Fibroblast of villous mesenchyme (primary cell): ENCODE measurements around the gene BMP8A. TPM values are rescaled to one million over a fixed set of nuclear protein-coding genes. Genes with fewer than 3 reads are reported as not detected.
A peak's percentile ranks its signal among the peaks of the same experiment; 100 is the strongest.
"Not testable (repeated sequence)": the region's sequence is repeated elsewhere in the genome, so short reads cannot be mapped to it uniquely, and the experiment has no call there.

Experiments
- DNase-seq: peaks from one replicate; pipeline ENCODE4 v3.0.0-alpha.2; 2010; ENCODE audit warnings: low read depth
- H3K4me3 ChIP-seq: 2 replicates; pipeline ENCODE4 v1.5.1; 2011; ENCODE audit warnings: low read depth, mild to moderate bottlenecking, low read length
- CTCF ChIP-seq: IDR thresholded peaks from 2 replicates; pipeline ENCODE4 v1.5.1; 2012; ENCODE audit warnings: low read depth, mild to moderate bottlenecking, low read length; ENCODE audit not compliant: insufficient read depth
- total RNA-seq: library from RNA; depleted of rRNA; stranded (reverse); fragments of >200 nt; gene quantifications from 2 replicates; pipeline ENCODE4 v1.2.3, GENCODE V29; 2012

BMP8A gene
- total RNA-seq, 1 donor, result 1.7 TPM

DNA sequence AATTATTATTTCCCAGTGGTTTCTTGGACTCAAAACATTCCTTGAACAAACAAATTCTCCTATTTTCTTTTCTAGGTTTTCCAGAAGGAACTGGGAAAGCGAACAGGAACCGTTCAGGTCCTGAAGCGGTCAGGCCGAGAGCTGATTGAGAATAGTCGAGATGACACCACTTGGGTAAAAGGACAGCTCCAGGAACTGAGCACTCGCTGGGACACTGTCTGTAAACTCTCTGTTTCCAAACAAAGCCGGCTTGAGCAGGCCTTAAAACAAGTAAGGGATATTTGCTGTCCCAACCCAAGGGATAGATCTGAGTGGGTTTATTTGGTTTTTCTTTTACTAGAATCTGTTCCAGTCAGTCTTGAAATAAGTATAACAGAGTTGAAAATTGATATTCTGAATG, 39.4 kb upstream of the BMP8A start:
- no peak for DNase-seq

DNA sequence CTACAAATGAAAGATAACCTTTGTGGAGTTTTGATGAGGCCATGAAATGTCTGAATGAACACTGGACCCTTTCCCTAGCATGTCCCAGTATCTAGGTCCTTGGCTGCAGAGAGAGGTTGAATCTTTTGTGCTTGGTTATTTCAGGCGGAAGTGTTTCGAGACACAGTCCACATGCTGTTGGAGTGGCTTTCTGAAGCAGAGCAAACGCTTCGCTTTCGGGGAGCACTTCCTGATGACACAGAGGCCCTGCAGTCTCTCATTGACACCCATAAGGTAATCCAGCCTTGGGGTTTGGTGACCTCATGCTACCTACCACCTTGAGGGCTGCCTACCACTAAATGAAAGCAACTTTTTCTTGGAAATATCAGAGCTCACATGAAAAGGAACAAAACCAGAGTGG, 38.9 kb upstream of the BMP8A start:
- DNase-seq, result no peak
- H3K4me3 ChIP-seq, result no peak overlapping the region
- no peak for TF ChIP-seq CTCF

More for the DNA sequence above, 39.4 kb upstream of the BMP8A start:
- TF ChIP-seq CTCF, result no peak
- no peak overlapping the region for H3K4me3 ChIP-seq

DNA sequence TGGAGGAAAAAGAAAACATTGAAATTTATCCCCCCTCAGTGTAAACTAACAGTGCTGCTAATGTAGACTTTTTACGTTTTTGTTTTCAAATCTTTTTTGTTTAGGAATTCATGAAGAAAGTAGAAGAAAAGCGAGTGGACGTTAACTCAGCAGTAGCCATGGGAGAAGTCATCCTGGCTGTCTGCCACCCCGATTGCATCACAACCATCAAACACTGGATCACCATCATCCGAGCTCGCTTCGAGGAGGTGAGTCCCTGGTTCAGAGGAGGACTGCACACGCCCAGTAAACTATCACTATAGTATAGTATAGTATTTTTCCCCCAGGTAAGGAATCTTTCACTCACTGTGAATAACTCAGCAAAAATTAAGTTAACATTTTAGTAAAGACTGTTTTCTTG, 37.8 kb upstream of the BMP8A start:
- no peak overlapping the region for H3K4me3 ChIP-seq
- peak; percentile 85 for DNase-seq
- no peak for TF ChIP-seq CTCF

GRCh38 chr1:39458991-39459390, 32.4 kb upstream of the BMP8A start:
- TF ChIP-seq CTCF, result no peak

GRCh38 chr1:39462074-39462473, 29.4 kb upstream of the BMP8A start:
- no peak for DNase-seq
- no peak for TF ChIP-seq CTCF
- H3K4me3 ChIP-seq, result no peak overlapping the region

More at GRCh38 chr1:39458991-39459390, 32.4 kb upstream of the BMP8A start:
- no peak overlapping the region for H3K4me3 ChIP-seq
- DNase-seq, result no peak

GRCh38 chr1:39466413-39467107, 24.9 kb upstream of the BMP8A start:
- no peak overlapping the region for H3K4me3 ChIP-seq
- DNase-seq, result no peak
- no peak for TF ChIP-seq CTCF

- not testable (repeated sequence) for H3K4me3 ChIP-seq
- DNase-seq, result peak; percentile 45
Observed at GRCh38 chr1:39467108-39467720, 24.2 kb upstream of the BMP8A start.
